Kidney capillary endothelial cell (primary cell): ENCODE results near the gene RBPMS2.

Source experiments
- DNase-seq: peaks from one replicate; pipeline ENCODE4 v3.0.0-alpha.2; 2018; ENCODE audit warnings: low spot score

Gene RBPMS2

GRCh38 chr15:64782751-64783150 is 7.4 kb upstream of the RBPMS2 start:
- DNase-seq = no peak

GRCh38 chr15:64781299-64781698 is 5.9 kb upstream of the RBPMS2 start:
- DNase-seq = no peak

- DNase-seq = no peak
Observed at GRCh38 chr15:64780600-64781156, 5.3 kb upstream of the RBPMS2 start.

GRCh38 chr15:64779630-64780029 is 4.2 kb upstream of the RBPMS2 start:
- DNase-seq = no peak

- DNase-seq = no peak
Observed at GRCh38 chr15:64779024-64779423, 3.6 kb upstream of the RBPMS2 start.

GRCh38 chr15:64776402-64776786 is 1.0 kb upstream of the RBPMS2 start:
- DNase-seq = no peak

- no peak for DNase-seq
Observed at GRCh38 chr15:64774629-64775493, 528 bp downstream of the RBPMS2 start.

- no peak for DNase-seq
Observed at GRCh38 chr15:64774037-64774628, 1.3 kb downstream of the RBPMS2 start.

- no peak for DNase-seq
Observed at GRCh38 chr15:64773606-64774005, 1.8 kb downstream of the RBPMS2 start.

GRCh38 chr15:64772964-64773363 is 2.4 kb downstream of the RBPMS2 start:
- DNase-seq = no peak

GRCh38 chr15:64772488-64772887 is 2.9 kb downstream of the RBPMS2 start:
- DNase-seq = no peak

GRCh38 chr15:64770626-64771025 is 4.8 kb downstream of the RBPMS2 start:
- DNase-seq = no peak

GRCh38 chr15:64767203-64767602 is 8.2 kb downstream of the RBPMS2 start:
- DNase-seq = no peak

GRCh38 chr15:64766058-64766457 is 9.3 kb downstream of the RBPMS2 start:
- DNase-seq = no peak

GRCh38 chr15:64763874-64764273 is 11.5 kb downstream of the RBPMS2 start:
- DNase-seq = no peak

- DNase-seq = no peak
Observed at GRCh38 chr15:64763462-64763861, 11.9 kb downstream of the RBPMS2 start.

- DNase-seq = no peak
Observed at GRCh38 chr15:64763021-64763420, 12.4 kb downstream of the RBPMS2 start.

- no peak for DNase-seq
Observed at GRCh38 chr15:64762546-64762945, 12.8 kb downstream of the RBPMS2 start.

GRCh38 chr15:64761156-64761555 is 14.2 kb downstream of the RBPMS2 start:
- DNase-seq = no peak

- DNase-seq = no peak
Observed at GRCh38 chr15:64760056-64760455, 15.3 kb downstream of the RBPMS2 start.

- DNase-seq = no peak
Observed at GRCh38 chr15:64755427-64755940, 19.9 kb downstream of the RBPMS2 start.

GRCh38 chr15:64754663-64755426 is 20.5 kb downstream of the RBPMS2 start:
- DNase-seq = no peak
